GM12892 (cell line): ENCODE results near the gene PAH.

Experiments used
- POLR2A ChIP-seq: IDR thresholded peaks from 2 replicates; pipeline ENCODE4 v1.6.1; 2011; ENCODE audit warnings: low read depth, low read length, control low read depth
- POLR2AphosphoS5 ChIP-seq: IDR thresholded peaks from 2 replicates; pipeline ENCODE4 v1.6.1; 2011; ENCODE audit warnings: low read depth, low read length, control low read depth
- TAF1 ChIP-seq: IDR thresholded peaks from 2 replicates; pipeline ENCODE4 v1.6.1; 2011; ENCODE audit warnings: low read depth, mild to moderate bottlenecking, control low read depth, low read length, borderline replicate concordance

- no peak for TF ChIP-seq POLR2A
- TF ChIP-seq POLR2AphosphoS5 = no peak
- no peak for TF ChIP-seq TAF1
These were observed 83.2 kb downstream of the PAH start for GRCh38 chr12:102833687-102834441.
